NT2/D1 (cell line): ENCODE results near the gene RYR3.

Source experiments
- SUZ12 ChIP-seq: IDR thresholded peaks from 2 replicates; pipeline ENCODE4 v1.6.1; 2011; ENCODE audit not compliant: insufficient read length, insufficient read depth; ENCODE audit errors: extremely low read depth
- YY1 ChIP-seq: IDR thresholded peaks from 2 replicates; pipeline ENCODE4 v1.6.1; 2011; ENCODE audit not compliant: insufficient read length, insufficient read depth
- ZNF274 ChIP-seq: IDR thresholded peaks from 2 replicates; pipeline ENCODE4 v1.6.1; 2011; ENCODE audit warnings: mild to moderate bottlenecking, low read depth, low read length

GRCh38 chr15:33344111-33344510 lies 33.3 kb downstream of the RYR3 start:
- TF ChIP-seq YY1 (no peak), ZNF274 (no peak), SUZ12 (no peak)
